Activated CD8-positive, alpha-beta memory T cell treated with anti-CD3 and anti-CD28 coated beads for 36 hours (primary cell): ENCODE data around the gene SLC26A9. TPM values are rescaled to one million over a fixed set of nuclear protein-coding genes. Genes with fewer than 3 reads are reported as not detected.

Experiments
- CTCF ChIA-PET: fragments of 350-600 bp; sonication (Branson Sonifier 250); formaldehyde crosslinking; loops from one replicate; lab custom pipeline; 2021; ENCODE audit warnings: antibody characterized with exemption; lab: Charles Lee
- POLR2A ChIA-PET: fragments of 350-600 bp; sonication (Branson Sonifier 250); formaldehyde crosslinking; loops from one replicate; lab custom pipeline; 2021; ENCODE audit warnings: antibody characterized with exemption; lab: Charles Lee
- total RNA-seq, 2 experiments: library from RNA; stranded (reverse); gene quantifications; one replicate each; pipeline ENCODE4 v1.2.3, GENCODE V29; 2021

The SLC26A9 gene, protein sequence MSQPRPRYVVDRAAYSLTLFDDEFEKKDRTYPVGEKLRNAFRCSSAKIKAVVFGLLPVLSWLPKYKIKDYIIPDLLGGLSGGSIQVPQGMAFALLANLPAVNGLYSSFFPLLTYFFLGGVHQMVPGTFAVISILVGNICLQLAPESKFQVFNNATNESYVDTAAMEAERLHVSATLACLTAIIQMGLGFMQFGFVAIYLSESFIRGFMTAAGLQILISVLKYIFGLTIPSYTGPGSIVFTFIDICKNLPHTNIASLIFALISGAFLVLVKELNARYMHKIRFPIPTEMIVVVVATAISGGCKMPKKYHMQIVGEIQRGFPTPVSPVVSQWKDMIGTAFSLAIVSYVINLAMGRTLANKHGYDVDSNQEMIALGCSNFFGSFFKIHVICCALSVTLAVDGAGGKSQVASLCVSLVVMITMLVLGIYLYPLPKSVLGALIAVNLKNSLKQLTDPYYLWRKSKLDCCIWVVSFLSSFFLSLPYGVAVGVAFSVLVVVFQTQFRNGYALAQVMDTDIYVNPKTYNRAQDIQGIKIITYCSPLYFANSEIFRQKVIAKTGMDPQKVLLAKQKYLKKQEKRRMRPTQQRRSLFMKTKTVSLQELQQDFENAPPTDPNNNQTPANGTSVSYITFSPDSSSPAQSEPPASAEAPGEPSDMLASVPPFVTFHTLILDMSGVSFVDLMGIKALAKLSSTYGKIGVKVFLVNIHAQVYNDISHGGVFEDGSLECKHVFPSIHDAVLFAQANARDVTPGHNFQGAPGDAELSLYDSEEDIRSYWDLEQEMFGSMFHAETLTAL
- total RNA-seq, result not detected

- POLR2A ChIA-PET, result no interaction called here
- CTCF ChIA-PET, result interaction anchor here (1.2 kb wide), 1 partner anchor 20 kb away, joined by 3 read pairs; no protein-coding TSS in a partner anchor
Observed at GRCh38 chr1:205943245-205943644, at the start of gene SLC26A9. Gene SLC26A9 (minus strand): TSS chr1:205943456. CDS start chr1:205935820, 7,636 bp downstream.

- POLR2A ChIA-PET, result no interaction called here
- CTCF ChIA-PET, result interaction anchor here (1.0 kb wide), 1 partner anchor 15 kb away, joined by 5 read pairs; no protein-coding TSS in a partner anchor
Observed at GRCh38 chr1:205992218-205992882, 49.1 kb upstream of the SLC26A9 start.

DNA sequence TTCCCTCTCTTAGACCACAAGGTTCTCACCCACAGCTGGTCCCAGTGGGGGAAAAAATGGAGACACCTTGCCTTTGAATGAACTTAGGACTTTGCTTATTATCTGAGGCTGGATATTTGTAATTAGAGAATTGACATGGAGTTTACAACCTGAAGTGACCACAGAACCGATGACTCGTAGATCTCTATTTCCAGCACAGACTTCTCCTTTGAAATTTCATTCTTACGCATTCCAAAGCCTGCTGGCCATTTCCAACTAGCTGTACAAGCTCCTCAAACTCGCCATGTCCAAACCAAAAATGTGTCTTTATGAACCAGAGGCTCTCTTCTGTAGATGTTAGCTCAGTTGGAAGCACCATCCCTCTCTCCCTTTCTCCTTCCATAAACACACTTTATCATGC is 48.0 kb upstream of the SLC26A9 start:
- ChIA-PET POLR2A (no interaction called here), CTCF (interaction anchor here (0.6 to 1.0 kb wide), 2 partner anchors 14 to 675 kb away, joined by 3 to 5 read pairs; no protein-coding TSS in a partner anchor)

GRCh38 chr1:205990226-205990625 is 47.0 kb upstream of the SLC26A9 start:
- POLR2A ChIA-PET, result no interaction called here

GRCh38 chr1:205989786-205990185 is 46.5 kb upstream of the SLC26A9 start:
- ChIA-PET CTCF (interaction anchor here (0.5 to 1.0 kb wide), 3 partner anchors 12 to 1532 kb away, joined by 3 to 4 read pairs (median 3); no protein-coding TSS in a partner anchor), POLR2A (no interaction called here)

More at GRCh38 chr1:205990226-205990625, 47.0 kb upstream of the SLC26A9 start:
- CTCF ChIA-PET, result interaction anchor here (0.5 to 1.0 kb wide), 2 partner anchors 13 to 1532 kb away, joined by 3 read pairs; no protein-coding TSS in a partner anchor

- ChIA-PET CTCF (no interaction called here), POLR2A (no interaction called here)
Observed at GRCh38 chr1:205988585-205988995, 45.3 kb upstream of the SLC26A9 start.

- ChIA-PET POLR2A (no interaction called here), CTCF (interaction anchor here (2.8 kb wide), 1 partner anchor 10 kb away, joined by 14 read pairs; no protein-coding TSS in a partner anchor)
Observed at GRCh38 chr1:205986861-205987260, 43.6 kb upstream of the SLC26A9 start.

- ChIA-PET CTCF (interaction anchor here (2.8 kb wide), 1 partner anchor 9 kb away, joined by 14 read pairs; no protein-coding TSS in a partner anchor), POLR2A (no interaction called here)
Observed at GRCh38 chr1:205986292-205986691, 43.0 kb upstream of the SLC26A9 start.

DNA sequence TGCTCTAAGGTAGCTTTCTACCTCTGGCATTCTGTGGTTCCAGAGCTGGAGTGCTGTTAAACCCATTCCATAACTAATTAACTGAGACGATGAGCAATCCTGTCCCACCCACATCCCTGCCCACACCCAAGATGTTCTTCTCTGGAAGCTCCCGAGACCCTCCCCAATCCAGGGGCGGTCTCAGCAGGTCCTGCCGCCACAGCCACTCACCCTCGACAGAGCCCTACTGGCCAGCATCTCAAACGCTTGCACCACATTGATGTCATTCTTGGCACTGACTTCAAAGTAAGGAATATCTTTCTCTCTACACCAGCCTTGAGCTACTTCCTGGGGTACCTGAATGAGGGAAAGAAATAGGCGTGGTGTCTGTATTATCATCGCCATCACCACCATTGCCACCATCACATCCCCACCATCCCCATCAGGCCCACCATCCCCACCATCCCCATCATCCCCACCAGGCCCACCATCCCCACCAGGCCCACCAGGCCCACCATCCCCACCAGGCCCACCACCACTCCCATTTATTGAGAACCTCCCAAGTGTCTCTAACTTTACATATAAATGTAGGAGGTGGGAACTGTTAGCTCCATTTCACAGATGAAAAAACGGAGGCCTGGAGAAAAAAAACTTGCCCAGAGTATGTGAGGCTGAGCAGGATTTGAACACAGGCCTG is 42.2 kb upstream of the SLC26A9 start:
- ChIA-PET POLR2A (no interaction called here), CTCF (interaction anchor here (0.8 to 2.8 kb wide), 2 partner anchors 8 to 327 kb away, joined by 4 to 14 read pairs; no protein-coding TSS in a partner anchor)

DNA sequence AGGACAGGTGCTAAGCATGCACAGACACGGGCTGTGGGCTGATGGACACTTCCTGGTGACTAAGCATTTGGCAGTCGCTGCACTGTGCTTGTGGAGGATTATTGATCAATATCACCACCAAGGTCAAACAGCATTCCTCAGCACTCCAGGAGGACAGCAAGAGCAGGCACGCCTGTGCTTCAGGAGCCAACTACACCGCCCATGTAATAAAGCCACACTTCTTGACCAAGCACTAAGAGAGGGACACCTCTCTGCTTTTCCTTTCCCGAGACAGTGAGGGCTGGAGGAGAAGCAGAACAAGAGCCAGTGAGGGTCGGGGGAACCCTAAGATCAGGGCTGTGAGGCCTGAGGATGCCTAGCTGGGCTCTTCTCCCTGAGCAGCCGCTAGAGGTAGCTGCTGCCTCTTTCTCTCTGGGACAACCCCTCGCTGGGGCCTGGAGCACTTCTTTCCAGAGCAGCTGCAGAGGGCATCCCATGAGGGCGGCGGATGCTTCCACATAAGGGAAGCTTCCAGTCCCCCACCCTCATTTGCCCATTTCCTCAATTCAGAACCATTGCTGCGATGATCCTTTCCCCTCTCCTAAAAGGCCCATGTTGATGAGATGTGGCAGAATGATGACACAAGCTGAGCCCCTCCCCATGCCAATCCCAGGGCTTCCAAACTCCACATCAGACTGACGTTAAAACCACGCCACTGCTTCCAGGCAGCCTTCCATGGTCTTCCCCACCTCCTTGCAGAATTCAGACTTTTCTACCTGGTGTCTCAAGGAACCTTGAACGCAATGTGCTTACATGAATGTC is 40.9 kb upstream of the SLC26A9 start:
- CTCF ChIA-PET, result interaction anchor here (1.0 kb wide), 1 partner anchor 131 kb away, joined by 4 read pairs; no protein-coding TSS in a partner anchor
- POLR2A ChIA-PET, result no interaction called here

GRCh38 chr1:205981257-205981656 is 38.0 kb upstream of the SLC26A9 start:
- ChIA-PET CTCF (interaction anchor here (1.4 kb wide), 1 partner anchor 322 kb away, joined by 3 read pairs; no protein-coding TSS in a partner anchor), POLR2A (no interaction called here)

GRCh38 chr1:205980237-205980870 is 37.1 kb upstream of the SLC26A9 start:
- ChIA-PET CTCF (interaction anchor here (1.4 to 4.5 kb wide), 2 partner anchors 62 to 321 kb away, joined by 3 to 68 read pairs; no protein-coding TSS in a partner anchor), POLR2A (no interaction called here)

GRCh38 chr1:205979301-205979700 is 36.0 kb upstream of the SLC26A9 start:
- CTCF ChIA-PET, result interaction anchor here (3.9 to 4.5 kb wide), 2 partner anchors 61 to 187 kb away, joined by 43 to 68 read pairs; no protein-coding TSS in a partner anchor
- POLR2A ChIA-PET, result no interaction called here

GRCh38 chr1:205978676-205979075 is 35.4 kb upstream of the SLC26A9 start:
- ChIA-PET CTCF (interaction anchor here (0.9 to 4.5 kb wide), 4 partner anchors 22 to 187 kb away, joined by 3 to 68 read pairs (median 24); no protein-coding TSS in a partner anchor), POLR2A (no interaction called here)

DNA sequence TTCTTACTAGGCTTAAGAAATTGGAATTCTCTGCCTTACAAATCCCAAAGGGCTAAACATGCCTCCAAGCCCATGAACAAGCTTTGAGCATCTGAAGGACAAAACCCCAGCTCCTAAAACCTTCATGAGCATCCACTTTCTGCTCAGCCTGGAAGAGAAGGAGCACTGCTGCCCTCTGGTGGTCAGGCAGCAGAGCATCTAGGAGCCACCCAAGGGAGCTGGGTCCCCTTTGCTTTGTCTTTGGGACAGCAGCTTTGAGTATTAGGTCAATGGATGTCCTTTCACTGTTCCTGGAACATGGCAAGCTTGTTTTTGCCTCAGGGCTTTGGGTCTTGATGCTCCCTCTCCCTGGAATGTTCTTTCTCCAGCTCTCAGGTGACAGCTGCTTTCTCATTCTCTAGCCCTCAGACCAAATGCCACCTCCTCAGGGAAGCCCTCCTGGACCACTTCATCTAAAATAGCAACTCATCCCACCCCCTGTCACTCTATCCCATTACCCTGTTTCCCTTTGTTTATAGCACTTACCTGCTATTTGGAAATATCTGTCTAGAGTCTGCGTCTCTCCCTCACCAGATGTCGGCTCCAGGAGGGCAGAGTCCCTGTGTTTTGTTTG is 34.3 kb upstream of the SLC26A9 start:
- POLR2A ChIA-PET, result interaction anchor here (0.6 kb wide), 2 partner anchors 189 to 565 kb away, joined by 3 to 6 read pairs; no protein-coding TSS in a partner anchor
- CTCF ChIA-PET, result interaction anchor here (0.5 to 4.5 kb wide), 38 partner anchors 9 to 442 kb away, joined by 3 to 68 read pairs (median 4); partner anchors contain the start of gene AVPR1B
